Stimulated activated CD4-positive, alpha-beta T cell treated with anti-CD3 and anti-CD28 coated beads, Interleukin-2, amount 100 ng/mL, for 4 hours (primary cell): Measurements from ENCODE around the gene MERTK.

Experiments used
- DNase-seq: peaks from one replicate; pipeline ENCODE4 v3.0.0-alpha.2; 2020; ENCODE audit warnings: low read depth

The MERTK gene

DNA sequence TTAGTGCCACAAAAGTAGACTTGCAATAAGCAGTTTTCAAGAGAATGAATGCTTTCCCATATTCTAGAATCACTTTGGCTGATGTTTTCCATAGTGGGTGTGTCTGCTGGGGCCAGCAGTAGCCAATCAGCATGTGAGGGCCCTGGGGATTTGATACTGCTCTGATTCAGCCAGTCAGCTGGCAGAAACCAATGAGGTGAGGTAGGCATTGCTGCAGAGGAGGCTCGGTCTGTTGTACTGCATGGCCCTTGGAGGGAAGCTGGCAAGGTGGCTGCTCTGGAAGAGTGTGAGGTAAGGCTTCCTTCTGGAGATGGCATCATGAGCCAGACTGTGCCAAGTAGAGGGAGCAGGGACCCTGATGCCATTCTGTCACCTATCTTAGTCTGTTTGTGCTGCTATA, 179.4 kb downstream of the MERTK start:
- DNase-seq: no peak
